Measurements from ENCODE around the gene CRACDL. TPM values are rescaled to one million over a fixed set of nuclear protein-coding genes. Genes with fewer than 3 reads are reported as not detected.

The CRACDL gene
- total RNA-seq, 3 donors from 2014 or later (not counting 1 experiment from before 2014, with no cell fraction given) = 0.09 to 0.40 (median 0.11) TPM

GRCh38 chr2:98891591-98891990 is 44.4 kb downstream of the CRACDL start:
- Histone ChIP-seq H3K36me3 (ENCODE audit: control insufficient read depth, insufficient read depth, low read length) (no peaks in the 10 kb centered on the region), H3K27me3 (ENCODE audit: control insufficient read depth, insufficient read depth, low read length) (peaks cover 4% of the 10 kb centered on the region), H3K4me3 (ENCODE audit: low read length) (no peak overlapping the region), H3K27ac (ENCODE audit: low read length) (no peak overlapping the region), H3K9me3 (ENCODE audit: control insufficient read depth, insufficient read depth, low read length) (peaks cover 5% of the 10 kb centered on the region), H3K4me1 (ENCODE audit: control insufficient read depth, insufficient read depth, low read length) (no peaks in the 10 kb centered on the region)
- H3K4me3 Mint-ChIP-seq = no peak overlapping the region
- H3K27me3 Mint-ChIP-seq (ENCODE audit: low read depth in 2 of 2) = peaks cover 30 to 34% of the 10 kb centered on the region in 2 donors
- TF ChIP-seq CTCF (IDR thresholded peaks at IDR 0.05) = no peak
- no CpG with 5 or more reads among the region's 1 CpG for WGBS (ENCODE audit: insufficient coverage)
- ATAC-seq (no peak), DNase-seq (no peak)
- H3K9me3 Mint-ChIP-seq = peaks cover 4 to 9% of the 10 kb centered on the region in 2 donors
- intact Hi-C loops (cut with micrococcal nuclease) = no loop called here
- peaks cover 12% of the 10 kb centered on the region for H3K36me3 Mint-ChIP-seq
- no peak overlapping the region for H3K27ac Mint-ChIP-seq
- H3K4me1 Mint-ChIP-seq = no peaks in the 10 kb centered on the region

- no peaks in the 10 kb centered on the region for H3K4me1 ChIP-seq (ENCODE audit: control insufficient read depth, insufficient read depth, low read length)
- WGBS (ENCODE audit: insufficient coverage) = 100% methylated on average over 2 of the region's 2 CpGs
- H3K9me3 ChIP-seq (ENCODE audit: control insufficient read depth, insufficient read depth, low read length) = peaks cover 13% of the 10 kb centered on the region
- peaks cover 6% of the 10 kb centered on the region for H3K27me3 ChIP-seq (ENCODE audit: control insufficient read depth, insufficient read depth, low read length)
- no peak for TF ChIP-seq CTCF (IDR thresholded peaks at IDR 0.05)
- DNase-seq = no peak
- H3K27ac ChIP-seq (ENCODE audit: low read length) = no peak overlapping the region
- no peak for ATAC-seq
- Mint-ChIP-seq H3K4me3 (no peak overlapping the region), H3K27me3 (ENCODE audit: low read depth in 2 of 2) (peaks cover 34 to 56% of the 10 kb centered on the region in 2 donors), H3K27ac (no peak overlapping the region), H3K4me1 (no peaks in the 10 kb centered on the region), H3K9me3 (peaks cover 5 to 13% of the 10 kb centered on the region in 2 donors), H3K36me3 (peaks cover 25% of the 10 kb centered on the region)
- no peak overlapping the region for H3K4me3 ChIP-seq (ENCODE audit: low read length)
- intact Hi-C loops (cut with micrococcal nuclease) = no loop called here
- no peaks in the 10 kb centered on the region for H3K36me3 ChIP-seq (ENCODE audit: control insufficient read depth, insufficient read depth, low read length)
Observed at GRCh38 chr2:98886066-98886554, 49.9 kb downstream of the CRACDL start.

- no peak for TF ChIP-seq CTCF (IDR thresholded peaks at IDR 0.05)
- Mint-ChIP-seq H3K4me1 (no peaks in the 10 kb centered on the region), H3K4me3 (no peak overlapping the region), H3K27me3 (ENCODE audit: low read depth in 2 of 2) (peaks cover 27 to 47% of the 10 kb centered on the region in 2 donors), H3K36me3 (peaks cover 25% of the 10 kb centered on the region), H3K27ac (no peak overlapping the region), H3K9me3 (peaks cover 5 to 13% of the 10 kb centered on the region in 2 donors)
- Histone ChIP-seq H3K4me1 (ENCODE audit: control insufficient read depth, insufficient read depth, low read length) (no peaks in the 10 kb centered on the region), H3K27ac (ENCODE audit: low read length) (no peak overlapping the region), H3K9me3 (ENCODE audit: control insufficient read depth, insufficient read depth, low read length) (peaks cover 13% of the 10 kb centered on the region), H3K27me3 (ENCODE audit: control insufficient read depth, insufficient read depth, low read length) (peaks cover 6% of the 10 kb centered on the region), H3K4me3 (ENCODE audit: low read length) (no peak overlapping the region), H3K36me3 (ENCODE audit: control insufficient read depth, insufficient read depth, low read length) (no peaks in the 10 kb centered on the region)
- intact Hi-C loops (cut with micrococcal nuclease) = no loop called here
- no peak for DNase-seq
- ATAC-seq = no peak
- WGBS (ENCODE audit: insufficient coverage) = 89% methylated on average over 2 of the region's 2 CpGs
Observed at GRCh38 chr2:98884658-98885057, 51.4 kb downstream of the CRACDL start.

GRCh38 chr2:98883780-98884211 is 52.2 kb downstream of the CRACDL start:
- Mint-ChIP-seq H3K4me3 (no peak overlapping the region), H3K4me1 (no peaks in the 10 kb centered on the region), H3K9me3 (peaks cover 5 to 13% of the 10 kb centered on the region in 2 donors), H3K27me3 (ENCODE audit: low read depth in 2 of 2) (peaks cover 21 to 43% of the 10 kb centered on the region in 2 donors), H3K27ac (no peak overlapping the region), H3K36me3 (peaks cover 25% of the 10 kb centered on the region)
- Histone ChIP-seq H3K9me3 (ENCODE audit: control insufficient read depth, insufficient read depth, low read length) (peaks cover 13% of the 10 kb centered on the region), H3K36me3 (ENCODE audit: control insufficient read depth, insufficient read depth, low read length) (no peaks in the 10 kb centered on the region), H3K4me3 (ENCODE audit: low read length) (no peak overlapping the region), H3K4me1 (ENCODE audit: control insufficient read depth, insufficient read depth, low read length) (no peaks in the 10 kb centered on the region), H3K27me3 (ENCODE audit: control insufficient read depth, insufficient read depth, low read length) (peaks cover 6% of the 10 kb centered on the region), H3K27ac (ENCODE audit: low read length) (no peak overlapping the region)
- intact Hi-C loops (cut with micrococcal nuclease) = no loop called here
- DNase-seq = no peak
- ATAC-seq = no peak
- TF ChIP-seq CTCF (IDR thresholded peaks at IDR 0.05) = no peak
- 92% methylated on average over 10 of the region's 10 CpGs for WGBS (ENCODE audit: insufficient coverage)

Measured in natural killer cell (primary cell).